H9 (cell line): ENCODE results near the gene RPLP2. TPM values are rescaled to one million over a fixed set of nuclear protein-coding genes. Genes with fewer than 3 reads are reported as not detected.

Experiments
- DNase-seq: peaks from one replicate; pipeline ENCODE4 v3.0.0-alpha.2; 2017
- H2AFZ ChIP-seq: one replicate; pipeline ENCODE4 v1.6.1; 2013; ENCODE audit warnings: mild to moderate bottlenecking, low read length, control low read depth, moderate library complexity
- H2AK5ac ChIP-seq: 2 replicates; pipeline ENCODE4 v1.6.1; 2013; ENCODE audit warnings: low read length, control low read depth, mixed read lengths; ENCODE audit not compliant: insufficient read length
- H2BK120ac ChIP-seq: one replicate; pipeline ENCODE4 v1.6.1; 2013; ENCODE audit warnings: low read depth, mild to moderate bottlenecking, low read length, control low read depth, inconsistent platforms; ENCODE audit not compliant: poor library complexity, severe bottlenecking
- H2BK12ac ChIP-seq: 2 replicates; pipeline ENCODE4 v1.6.1; 2013; ENCODE audit warnings: low read length, control low read depth, mixed read lengths, low read depth; ENCODE audit not compliant: insufficient read length
- H2BK15ac ChIP-seq: 2 replicates; pipeline ENCODE4 v1.6.1; 2013; ENCODE audit warnings: low read depth, low read length, control low read depth
- H2BK20ac ChIP-seq: one replicate; pipeline ENCODE4 v1.6.1; 2013; ENCODE audit warnings: low read depth, mild to moderate bottlenecking, low read length, control low read depth, inconsistent platforms; ENCODE audit not compliant: poor library complexity, severe bottlenecking
- H2BK5ac ChIP-seq: 2 replicates; pipeline ENCODE4 v1.6.1; 2013; ENCODE audit warnings: low read length, control low read depth, mixed read lengths; ENCODE audit not compliant: insufficient read length
- H3K14ac ChIP-seq: 2 replicates; pipeline ENCODE4 v1.6.1; 2013; ENCODE audit warnings: low read length, control low read depth; ENCODE audit not compliant: insufficient read depth
- H3K18ac ChIP-seq: 2 replicates; pipeline ENCODE4 v1.6.1; 2013; ENCODE audit warnings: low read depth, mild to moderate bottlenecking, mixed read lengths, low read length, control low read depth; ENCODE audit not compliant: insufficient read length
- H3K23ac ChIP-seq: 2 replicates; pipeline ENCODE4 v1.6.1; 2013; ENCODE audit warnings: low read length, control low read depth, mixed read lengths, low read depth; ENCODE audit not compliant: insufficient read length
- H3K23me2 ChIP-seq: 2 replicates; pipeline ENCODE4 v1.6.1; 2013; ENCODE audit warnings: low read depth, mild to moderate bottlenecking, mixed read lengths, low read length, control low read depth; ENCODE audit not compliant: insufficient read length, poor library complexity, severe bottlenecking
- H3K27ac ChIP-seq: 2 replicates; pipeline ENCODE4 v1.5.1; 2013; ENCODE audit warnings: low read length, control low read depth, mixed read lengths, low read depth; ENCODE audit not compliant: insufficient read length
- H3K27me3 ChIP-seq: 2 replicates; pipeline ENCODE4 v1.6.1; 2013; ENCODE audit warnings: low read length, control low read depth, inconsistent platforms; ENCODE audit not compliant: insufficient read depth
- H3K4ac ChIP-seq: 2 replicates; pipeline ENCODE4 v1.6.1; 2013; ENCODE audit warnings: low read depth, mild to moderate bottlenecking, control low read depth, inconsistent platforms, low read length, moderate library complexity
- H3K4me1 ChIP-seq: 2 replicates; pipeline ENCODE4 v1.6.1; 2013; ENCODE audit warnings: low read length, control low read depth, inconsistent platforms; ENCODE audit not compliant: insufficient read depth
- H3K4me2 ChIP-seq: 2 replicates; pipeline ENCODE4 v1.6.1; 2013; ENCODE audit warnings: low read length, control low read depth, mixed read lengths; ENCODE audit not compliant: insufficient read length, insufficient read depth
- H3K56ac ChIP-seq: 2 replicates; pipeline ENCODE4 v1.6.1; 2013; ENCODE audit warnings: low read depth, mild to moderate bottlenecking, mixed read lengths, low read length, control low read depth; ENCODE audit not compliant: insufficient read length
- H3K79me1 ChIP-seq: 2 replicates; pipeline ENCODE4 v1.6.1; 2013; ENCODE audit warnings: low read depth, mild to moderate bottlenecking, moderate library complexity, low read length, control low read depth, inconsistent platforms; ENCODE audit not compliant: insufficient read depth, poor library complexity, severe bottlenecking
- H3K79me2 ChIP-seq: 2 replicates; pipeline ENCODE4 v1.6.1; 2013; ENCODE audit warnings: low read length, control low read depth, inconsistent platforms; ENCODE audit not compliant: insufficient read depth
- H3K9ac ChIP-seq: 2 replicates; pipeline ENCODE4 v1.6.1; 2013; ENCODE audit warnings: low read length, control low read depth, mixed read lengths; ENCODE audit not compliant: insufficient read length; ENCODE audit errors: extremely low read depth
- H3K9me3 ChIP-seq: one replicate; pipeline ENCODE4 v1.6.1; 2013; ENCODE audit warnings: low read depth, low read length, inconsistent platforms; ENCODE audit not compliant: control insufficient read depth
- H3T11ph ChIP-seq: one replicate; pipeline ENCODE4 v1.6.1; 2013; ENCODE audit warnings: mild to moderate bottlenecking, low read length, control low read depth, inconsistent platforms
- H4K20me1 ChIP-seq: one replicate; pipeline ENCODE4 v1.6.1; 2013; ENCODE audit not compliant: control insufficient read depth, insufficient read length, insufficient read depth
- H4K5ac ChIP-seq: 2 replicates; pipeline ENCODE4 v1.6.1; 2013; ENCODE audit warnings: low read depth, mild to moderate bottlenecking, mixed read lengths, low read length, control low read depth; ENCODE audit not compliant: insufficient read length
- H4K8ac ChIP-seq: replicated peaks from 2 replicates; pipeline ENCODE4 v1.6.1; 2013; ENCODE audit warnings: low read length, control low read depth, mixed read lengths, low read depth; ENCODE audit not compliant: insufficient read length
- H4K91ac ChIP-seq: 2 replicates; pipeline ENCODE4 v1.6.1; 2013; ENCODE audit warnings: low read depth, mild to moderate bottlenecking, moderate library complexity, mixed read lengths, low read length, control low read depth; ENCODE audit not compliant: insufficient read length
- H3K27ac Mint-ChIP-seq, 3 experiments: 2 replicates in 2 of 3; 3 replicates in 1 of 3; pipeline ENCODE4 v1.8.0; 2020 to 2021; ENCODE audit warnings: mixed read lengths in 3 of 3, mild to moderate bottlenecking in 1 of 3, moderate library complexity in 1 of 3
- H3K27me3 Mint-ChIP-seq: 2 replicates; pipeline ENCODE4 v1.8.0; 2021; ENCODE audit warnings: low read depth, mild to moderate bottlenecking, moderate library complexity, mixed read lengths
- H3K36me3 Mint-ChIP-seq, 3 experiments: 2 replicates in 2 of 3; 3 replicates in 1 of 3; pipeline ENCODE4 v1.8.0; 2020 to 2021; ENCODE audit warnings: low read depth in 3 of 3, mixed read lengths in 3 of 3; ENCODE audit not compliant: insufficient read depth in 1 of 3
- H3K4me1 Mint-ChIP-seq, 2 experiments: 2 replicates each; pipeline ENCODE4 v1.8.0; 2020; ENCODE audit warnings: mixed read lengths in 2 of 2
- H3K4me3 Mint-ChIP-seq, 2 experiments: 2 replicates in 1 of 2; 3 replicates in 1 of 2; pipeline ENCODE4 v1.8.0; 2020 to 2021; ENCODE audit warnings: mild to moderate bottlenecking in 2 of 2, mixed read lengths in 2 of 2, moderate library complexity in 1 of 2
- H3K9me3 Mint-ChIP-seq, 2 experiments: 2 replicates in 1 of 2; 3 replicates in 1 of 2; pipeline ENCODE4 v1.8.0; 2020; ENCODE audit warnings: mild to moderate bottlenecking in 2 of 2, mixed read lengths in 2 of 2, moderate library complexity in 1 of 2
- WGBS: extraction: QIAGEN DNeasy Blood & Tissue Kit; methylation state at CpG from one replicate; pipeline ENCODE4 v1.1.7; 2013; ENCODE audit warnings: missing lambda C conversion rate, low lambda C conversion rate, mixed read lengths; ENCODE audit not compliant: insufficient read length; ENCODE audit errors: extremely low coverage; 5-methylcytosine and 5-hydroxymethylcytosine counted together
- total RNA-seq: library from RNA; stranded (reverse); gene quantifications from 2 replicates; pipeline ENCODE4 v1.2.1, GENCODE V29; 2021
- TF ChIP-seq, protein P1 (sequence below): fragments of 200-600 bp; sonication (generic); conservative IDR thresholded peaks from 3 replicates; pipeline ENCODE4 v1.8.0; 2021; ENCODE audit warnings: antibody characterized with exemption, mild to moderate bottlenecking

The RPLP2 gene
- total RNA-seq, 1 experiment from 2014 or later = 2,138 TPM

GRCh38 chr11:843086-843734, 33.4 kb downstream of the RPLP2 start:
- H3T11ph ChIP-seq = no peak overlapping the region
- peak overlapping the region; percentile 84 to 87 for H3K4me3 Mint-ChIP-seq
- H3K79me1 ChIP-seq = peaks cover 2% of the 10 kb centered on the region
- no peak overlapping the region for H2BK20ac ChIP-seq
- peak overlapping the region; percentile 57 to 95 (median 70); a peak in 3 of 7 replicates for H3K27ac Mint-ChIP-seq
- no peak overlapping the region for H2BK5ac ChIP-seq
- no peak overlapping the region for H2BK120ac ChIP-seq
- no peak overlapping the region for H3K14ac ChIP-seq
- no peaks in the 10 kb centered on the region for H3K27me3 ChIP-seq
- WGBS = no CpG with 5 or more reads among the region's 53 CpGs
- H3K4me1 Mint-ChIP-seq = peaks cover 17 to 38% of the 10 kb centered on the region in 2 experiments
- H3K27me3 Mint-ChIP-seq = peaks cover 2% of the 10 kb centered on the region; the same call in 1 of the 2 replicates
- H4K91ac ChIP-seq = no peak overlapping the region
- H3K79me2 ChIP-seq = no peaks in the 10 kb centered on the region; the same call in 1 of the 2 replicates
- no peak overlapping the region for H2BK12ac ChIP-seq
- no peak overlapping the region for H4K8ac ChIP-seq
- peak overlapping the region; percentile 75 for H3K4me2 ChIP-seq
- H3K9ac ChIP-seq = no peak overlapping the region
- H4K5ac ChIP-seq = no peak overlapping the region
- TF ChIP-seq, protein P1, sequence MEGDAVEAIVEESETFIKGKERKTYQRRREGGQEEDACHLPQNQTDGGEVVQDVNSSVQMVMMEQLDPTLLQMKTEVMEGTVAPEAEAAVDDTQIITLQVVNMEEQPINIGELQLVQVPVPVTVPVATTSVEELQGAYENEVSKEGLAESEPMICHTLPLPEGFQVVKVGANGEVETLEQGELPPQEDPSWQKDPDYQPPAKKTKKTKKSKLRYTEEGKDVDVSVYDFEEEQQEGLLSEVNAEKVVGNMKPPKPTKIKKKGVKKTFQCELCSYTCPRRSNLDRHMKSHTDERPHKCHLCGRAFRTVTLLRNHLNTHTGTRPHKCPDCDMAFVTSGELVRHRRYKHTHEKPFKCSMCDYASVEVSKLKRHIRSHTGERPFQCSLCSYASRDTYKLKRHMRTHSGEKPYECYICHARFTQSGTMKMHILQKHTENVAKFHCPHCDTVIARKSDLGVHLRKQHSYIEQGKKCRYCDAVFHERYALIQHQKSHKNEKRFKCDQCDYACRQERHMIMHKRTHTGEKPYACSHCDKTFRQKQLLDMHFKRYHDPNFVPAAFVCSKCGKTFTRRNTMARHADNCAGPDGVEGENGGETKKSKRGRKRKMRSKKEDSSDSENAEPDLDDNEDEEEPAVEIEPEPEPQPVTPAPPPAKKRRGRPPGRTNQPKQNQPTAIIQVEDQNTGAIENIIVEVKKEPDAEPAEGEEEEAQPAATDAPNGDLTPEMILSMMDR = peak; percentile 32; the same call in 1 of the 3 replicates
- peaks cover 2% of the 10 kb centered on the region; the same call in 1 of the 2 replicates for H3K4me1 ChIP-seq
- H3K36me3 Mint-ChIP-seq = peaks cover 2 to 30% (median 28%) of the 10 kb centered on the region in 3 experiments; a peak in 6 of 7 replicates
- no peak for DNase-seq
- H3K9me3 Mint-ChIP-seq = no peaks in the 10 kb centered on the region
- no peak overlapping the region for H2AFZ ChIP-seq
- H3K9me3 ChIP-seq = no peaks in the 10 kb centered on the region
- H2BK15ac ChIP-seq = no peak overlapping the region
- H3K23me2 ChIP-seq = peaks cover 12% of the 10 kb centered on the region
- H3K27ac ChIP-seq = no peak overlapping the region
- H2AK5ac ChIP-seq = no peak overlapping the region
- no peak overlapping the region for H3K4ac ChIP-seq
- H3K23ac ChIP-seq = no peak overlapping the region
- H4K20me1 ChIP-seq = peaks cover 6% of the 10 kb centered on the region
- H3K56ac ChIP-seq = no peak overlapping the region
- no peak overlapping the region for H3K18ac ChIP-seq
